ENCODE results near the gene TAOK1. TPM values are rescaled to one million over a fixed set of nuclear protein-coding genes. Genes with fewer than 3 reads are reported as not detected.

The TAOK1 gene
- total RNA-seq, 1 donor from 2014 or later: 95.5 TPM

DNA sequence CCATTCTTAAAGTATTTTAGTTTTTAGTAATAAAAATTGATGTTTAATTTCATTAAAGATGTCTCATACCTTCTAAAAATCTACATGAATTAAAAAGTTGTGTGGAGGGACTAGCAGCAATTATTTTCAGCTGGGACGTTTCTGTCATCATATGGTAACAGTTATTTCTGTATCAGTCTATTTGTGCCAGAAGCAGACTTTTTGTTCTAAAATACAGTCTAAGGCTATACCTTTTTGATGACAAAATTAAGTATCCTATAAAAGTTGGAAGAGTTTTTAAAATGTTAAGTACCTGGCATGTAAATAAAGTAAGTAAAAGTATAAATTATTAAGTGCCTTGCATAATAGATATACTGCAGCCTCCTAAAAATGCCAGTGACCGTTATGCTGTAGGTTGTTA lies 5.9 kb downstream of the TAOK1 start:
- Mint-ChIP-seq H3K27me3 (ENCODE audit: unreplicated experiment) (peaks cover 5% of the 10 kb centered on the region), H3K36me3 (ENCODE audit: low read depth, unreplicated experiment) (peaks cover 15% of the 10 kb centered on the region), H3K4me3 (ENCODE audit: unreplicated experiment) (no peak overlapping the region), H3K27ac (ENCODE audit: unreplicated experiment) (no peak overlapping the region), H3K4me1 (ENCODE audit: unreplicated experiment) (peaks cover 22% of the 10 kb centered on the region), H3K9me3 (ENCODE audit: unreplicated experiment) (no peaks in the 10 kb centered on the region)
- DNase-seq (ENCODE audit: low spot score): no peak
- TF ChIP-seq, protein P1, sequence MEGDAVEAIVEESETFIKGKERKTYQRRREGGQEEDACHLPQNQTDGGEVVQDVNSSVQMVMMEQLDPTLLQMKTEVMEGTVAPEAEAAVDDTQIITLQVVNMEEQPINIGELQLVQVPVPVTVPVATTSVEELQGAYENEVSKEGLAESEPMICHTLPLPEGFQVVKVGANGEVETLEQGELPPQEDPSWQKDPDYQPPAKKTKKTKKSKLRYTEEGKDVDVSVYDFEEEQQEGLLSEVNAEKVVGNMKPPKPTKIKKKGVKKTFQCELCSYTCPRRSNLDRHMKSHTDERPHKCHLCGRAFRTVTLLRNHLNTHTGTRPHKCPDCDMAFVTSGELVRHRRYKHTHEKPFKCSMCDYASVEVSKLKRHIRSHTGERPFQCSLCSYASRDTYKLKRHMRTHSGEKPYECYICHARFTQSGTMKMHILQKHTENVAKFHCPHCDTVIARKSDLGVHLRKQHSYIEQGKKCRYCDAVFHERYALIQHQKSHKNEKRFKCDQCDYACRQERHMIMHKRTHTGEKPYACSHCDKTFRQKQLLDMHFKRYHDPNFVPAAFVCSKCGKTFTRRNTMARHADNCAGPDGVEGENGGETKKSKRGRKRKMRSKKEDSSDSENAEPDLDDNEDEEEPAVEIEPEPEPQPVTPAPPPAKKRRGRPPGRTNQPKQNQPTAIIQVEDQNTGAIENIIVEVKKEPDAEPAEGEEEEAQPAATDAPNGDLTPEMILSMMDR (IDR thresholded peaks at IDR 0.05; ENCODE audit: unreplicated experiment): no peak

DNA sequence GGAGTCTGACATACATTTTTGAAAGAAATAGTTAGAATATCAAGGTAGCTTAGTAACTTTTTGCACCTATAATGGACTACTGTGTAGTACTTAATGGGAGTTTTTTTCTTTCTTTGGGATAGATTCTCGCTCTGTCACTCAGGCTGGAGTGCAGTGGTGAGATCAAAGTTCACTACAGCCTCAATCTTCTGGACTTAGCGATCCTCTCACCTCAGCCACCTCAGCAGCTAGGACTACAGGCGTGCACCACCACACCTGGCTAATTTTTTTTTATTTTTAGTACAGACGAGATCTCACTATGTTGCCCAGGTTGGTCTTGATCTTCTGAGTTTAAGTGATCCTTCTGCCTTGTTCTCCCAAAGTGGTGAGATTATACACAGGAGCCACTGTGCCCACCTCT lies 9.5 kb downstream of the TAOK1 start:
- H3K36me3 Mint-ChIP-seq (ENCODE audit: low read depth, unreplicated experiment): peaks cover 19% of the 10 kb centered on the region
- H3K27ac Mint-ChIP-seq (ENCODE audit: unreplicated experiment): no peak overlapping the region
- no peak overlapping the region for H3K4me3 Mint-ChIP-seq (ENCODE audit: unreplicated experiment)
- TF ChIP-seq, protein P1 (IDR thresholded peaks at IDR 0.05; ENCODE audit: unreplicated experiment): no peak
- DNase-seq (ENCODE audit: low spot score): no peak
- H3K4me1 Mint-ChIP-seq (ENCODE audit: unreplicated experiment): no peaks in the 10 kb centered on the region
- H3K27me3 Mint-ChIP-seq (ENCODE audit: unreplicated experiment): no peaks in the 10 kb centered on the region
- H3K9me3 Mint-ChIP-seq (ENCODE audit: unreplicated experiment): no peaks in the 10 kb centered on the region

DNA sequence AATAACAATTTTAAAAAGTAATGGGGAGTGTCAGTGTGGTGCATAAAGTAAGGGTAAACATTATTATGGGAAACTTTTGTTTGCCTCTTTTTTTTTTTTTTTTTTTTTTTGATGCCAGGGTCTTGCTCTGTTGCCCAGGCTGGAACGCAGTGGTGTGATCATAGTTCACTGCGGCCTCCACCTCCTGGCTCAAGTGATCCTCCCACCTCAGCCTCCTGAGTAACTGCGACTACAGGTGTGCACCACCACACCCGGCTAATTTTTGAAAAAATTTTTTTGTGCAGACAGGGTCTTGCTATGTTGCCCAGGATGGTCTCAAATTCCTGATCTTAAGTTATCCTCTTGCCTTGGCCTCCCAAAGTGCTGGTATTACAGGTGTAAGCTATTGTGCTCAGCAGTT lies 10.7 kb downstream of the TAOK1 start:
- no peak for DNase-seq (ENCODE audit: low spot score)
- no peaks in the 10 kb centered on the region for H3K4me1 Mint-ChIP-seq (ENCODE audit: unreplicated experiment)
- H3K27me3 Mint-ChIP-seq (ENCODE audit: unreplicated experiment): no peaks in the 10 kb centered on the region
- TF ChIP-seq, protein P1 (IDR thresholded peaks at IDR 0.05; ENCODE audit: unreplicated experiment): no peak
- H3K4me3 Mint-ChIP-seq (ENCODE audit: unreplicated experiment): no peak overlapping the region
- peaks cover 19% of the 10 kb centered on the region for H3K36me3 Mint-ChIP-seq (ENCODE audit: low read depth, unreplicated experiment)
- H3K9me3 Mint-ChIP-seq (ENCODE audit: unreplicated experiment): no peaks in the 10 kb centered on the region
- no peak overlapping the region for H3K27ac Mint-ChIP-seq (ENCODE audit: unreplicated experiment)

DNA sequence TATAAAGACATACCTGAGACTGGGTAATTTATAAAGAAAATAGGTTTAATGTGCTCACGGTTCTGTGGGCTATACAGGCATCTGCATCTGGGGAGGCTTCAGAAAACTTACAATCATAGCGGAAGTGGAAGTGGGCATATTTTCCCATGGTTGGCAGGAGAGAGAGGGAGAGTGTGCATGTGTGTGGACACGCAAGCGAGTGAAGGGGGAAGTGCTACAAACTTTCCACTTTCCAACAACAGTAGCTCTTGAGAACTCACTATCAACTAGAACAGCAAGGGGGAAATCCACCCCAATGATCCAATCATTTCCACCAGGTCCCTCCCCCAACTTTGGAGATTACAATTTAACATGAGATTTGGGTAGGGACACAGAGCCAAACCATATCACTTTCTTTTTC lies 11.1 kb downstream of the TAOK1 start:
- Mint-ChIP-seq H3K4me3 (ENCODE audit: unreplicated experiment) (peak overlapping the region; percentile 17), H3K4me1 (ENCODE audit: unreplicated experiment) (no peaks in the 10 kb centered on the region), H3K36me3 (ENCODE audit: low read depth, unreplicated experiment) (peaks cover 19% of the 10 kb centered on the region), H3K27me3 (ENCODE audit: unreplicated experiment) (no peaks in the 10 kb centered on the region), H3K9me3 (ENCODE audit: unreplicated experiment) (no peaks in the 10 kb centered on the region), H3K27ac (ENCODE audit: unreplicated experiment) (no peak overlapping the region)
- TF ChIP-seq, protein P1 (IDR thresholded peaks at IDR 0.05; ENCODE audit: unreplicated experiment): no peak
- DNase-seq (ENCODE audit: low spot score): no peak

DNA sequence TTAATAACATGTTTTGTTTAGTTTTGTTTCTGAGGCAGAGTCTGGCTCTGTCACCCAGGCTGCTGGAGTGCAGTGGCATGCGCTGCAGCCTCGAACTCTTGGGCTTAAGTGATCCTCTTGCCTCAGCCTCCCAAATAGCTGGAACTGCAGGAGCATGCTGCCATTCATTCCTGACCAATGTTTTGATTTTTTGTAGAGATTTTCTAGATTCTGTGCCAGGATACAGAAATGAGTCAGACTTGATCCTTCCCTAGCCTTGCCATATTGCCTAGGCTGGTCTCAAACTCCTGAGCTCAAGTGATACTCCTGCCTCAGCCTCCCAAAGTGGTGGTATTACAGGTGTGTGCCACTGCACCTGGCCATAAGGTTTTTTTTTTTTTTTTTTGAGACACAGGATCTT lies 17.7 kb downstream of the TAOK1 start:
- Mint-ChIP-seq H3K4me3 (ENCODE audit: unreplicated experiment) (no peak overlapping the region), H3K27me3 (ENCODE audit: unreplicated experiment) (peaks cover 3% of the 10 kb centered on the region), H3K27ac (ENCODE audit: unreplicated experiment) (no peak overlapping the region), H3K4me1 (ENCODE audit: unreplicated experiment) (peaks cover 14% of the 10 kb centered on the region), H3K36me3 (ENCODE audit: low read depth, unreplicated experiment) (peaks cover 21% of the 10 kb centered on the region), H3K9me3 (ENCODE audit: unreplicated experiment) (no peaks in the 10 kb centered on the region)
- TF ChIP-seq, protein P1 (IDR thresholded peaks at IDR 0.05; ENCODE audit: unreplicated experiment): no peak
- no peak for DNase-seq (ENCODE audit: low spot score)

Data from endothelial cell (in vitro differentiated cells).